Measurements from ENCODE around the gene DSCAML1. TPM values are rescaled to one million over a fixed set of nuclear protein-coding genes. Genes with fewer than 3 reads are reported as not detected.

DSCAML1 gene
- total RNA-seq, 2 donors from 2014 or later = 0.67 to 1.3 TPM

GRCh38 chr11:117771841-117772240 is 25.2 kb downstream of the DSCAML1 start:
- no peaks in the 10 kb centered on the region for H3K36me3 ChIP-seq
- no peaks in the 10 kb centered on the region for H3K4me1 ChIP-seq
- no peak overlapping the region for H3K27ac ChIP-seq
- no peak for DNase-seq (ENCODE audit: low spot score)
- H3K4me3 ChIP-seq = no peak overlapping the region
- H3K9me3 ChIP-seq = no peaks in the 10 kb centered on the region
- TF ChIP-seq CTCF (IDR thresholded peaks at IDR 0.05) = no peak
- no peaks in the 10 kb centered on the region for H3K27me3 ChIP-seq

- Histone ChIP-seq H3K27ac (no peak overlapping the region), H3K4me1 (no peaks in the 10 kb centered on the region), H3K9me3 (no peaks in the 10 kb centered on the region), H3K36me3 (no peaks in the 10 kb centered on the region), H3K27me3 (no peaks in the 10 kb centered on the region), H3K4me3 (no peak overlapping the region)
- DNase-seq (ENCODE audit: low spot score) = no peak
- no peak for TF ChIP-seq CTCF (IDR thresholded peaks at IDR 0.05)
Measured at GRCh38 chr11:117771197-117771596, 25.8 kb downstream of the DSCAML1 start.

- H3K27me3 ChIP-seq = no peaks in the 10 kb centered on the region
- no peaks in the 10 kb centered on the region for H3K9me3 ChIP-seq
- H3K4me3 ChIP-seq = no peak overlapping the region
- H3K27ac ChIP-seq = no peak overlapping the region
- no peak for TF ChIP-seq CTCF (IDR thresholded peaks at IDR 0.05)
- no peaks in the 10 kb centered on the region for H3K4me1 ChIP-seq
- DNase-seq (ENCODE audit: low spot score) = no peak
- H3K36me3 ChIP-seq = no peaks in the 10 kb centered on the region
Measured at GRCh38 chr11:117770061-117770460, 27.0 kb downstream of the DSCAML1 start.

GRCh38 chr11:117769533-117769932 is 27.5 kb downstream of the DSCAML1 start:
- no peak for DNase-seq (ENCODE audit: low spot score)
- TF ChIP-seq CTCF (IDR thresholded peaks at IDR 0.05) = no peak
- Histone ChIP-seq H3K27ac (no peak overlapping the region), H3K27me3 (no peaks in the 10 kb centered on the region), H3K36me3 (no peaks in the 10 kb centered on the region), H3K4me3 (no peak overlapping the region), H3K9me3 (no peaks in the 10 kb centered on the region), H3K4me1 (no peaks in the 10 kb centered on the region)

- Histone ChIP-seq H3K4me3 (no peak overlapping the region), H3K4me1 (no peaks in the 10 kb centered on the region), H3K27ac (no peak overlapping the region), H3K9me3 (no peaks in the 10 kb centered on the region), H3K36me3 (no peaks in the 10 kb centered on the region), H3K27me3 (no peaks in the 10 kb centered on the region)
- TF ChIP-seq CTCF (IDR thresholded peaks at IDR 0.05) = no peak
- no peak for DNase-seq (ENCODE audit: low spot score)
Measured at GRCh38 chr11:117768506-117768905, 28.5 kb downstream of the DSCAML1 start.

- Histone ChIP-seq H3K27me3 (no peaks in the 10 kb centered on the region), H3K27ac (no peak overlapping the region), H3K4me1 (no peaks in the 10 kb centered on the region), H3K36me3 (no peaks in the 10 kb centered on the region), H3K4me3 (no peak overlapping the region), H3K9me3 (no peaks in the 10 kb centered on the region)
- no peak for TF ChIP-seq CTCF (IDR thresholded peaks at IDR 0.05)
- DNase-seq (ENCODE audit: low spot score) = no peak
Measured at GRCh38 chr11:117767071-117767470, 29.9 kb downstream of the DSCAML1 start.

Measured in right atrium auricular region (tissue), 2 donors.